Activated T-cell treated with anti-CD3 and anti-CD28 coated beads, Interleukin-2, amount 50 U/mL, for 4 hours (primary cell): ENCODE measurements around the gene SLC39A12. TPM values are rescaled to one million over a fixed set of nuclear protein-coding genes. Genes with fewer than 3 reads are reported as not detected.

Experiments
- ATAC-seq, 2 donors: fragments of 200-7000 bp; cut with Tn5 transposase; one replicate each; pipeline ENCODE4 v1.10.0; 2021
- DNase-seq: peaks from one replicate; pipeline ENCODE4 v3.0.0-alpha.2; 2020
- H3K27me3 Mint-ChIP-seq: one replicate; pipeline ENCODE4 v1.8.0; 2021; ENCODE audit warnings: low read depth, mixed read lengths
- H3K36me3 Mint-ChIP-seq: one replicate; pipeline ENCODE4 v1.8.0; 2022; ENCODE audit warnings: mixed read lengths; ENCODE audit not compliant: insufficient read depth
- H3K4me1 Mint-ChIP-seq: one replicate; pipeline ENCODE4 v1.8.0; 2021; ENCODE audit warnings: low read depth, mixed read lengths
- H3K4me3 Mint-ChIP-seq: one replicate; pipeline ENCODE4 v1.8.0; 2021; ENCODE audit warnings: mild to moderate bottlenecking, moderate library complexity, mixed read lengths
- H3K9me3 Mint-ChIP-seq: one replicate; pipeline ENCODE4 v1.8.0; 2021; ENCODE audit warnings: mixed read lengths
- total RNA-seq, 3 donors: library from RNA; stranded (reverse); gene quantifications; one replicate each; pipeline ENCODE4 v1.2.1, GENCODE V29; 2021

SLC39A12 gene
- total RNA-seq, 3 donors from 2014 or later: not detected

DNA sequence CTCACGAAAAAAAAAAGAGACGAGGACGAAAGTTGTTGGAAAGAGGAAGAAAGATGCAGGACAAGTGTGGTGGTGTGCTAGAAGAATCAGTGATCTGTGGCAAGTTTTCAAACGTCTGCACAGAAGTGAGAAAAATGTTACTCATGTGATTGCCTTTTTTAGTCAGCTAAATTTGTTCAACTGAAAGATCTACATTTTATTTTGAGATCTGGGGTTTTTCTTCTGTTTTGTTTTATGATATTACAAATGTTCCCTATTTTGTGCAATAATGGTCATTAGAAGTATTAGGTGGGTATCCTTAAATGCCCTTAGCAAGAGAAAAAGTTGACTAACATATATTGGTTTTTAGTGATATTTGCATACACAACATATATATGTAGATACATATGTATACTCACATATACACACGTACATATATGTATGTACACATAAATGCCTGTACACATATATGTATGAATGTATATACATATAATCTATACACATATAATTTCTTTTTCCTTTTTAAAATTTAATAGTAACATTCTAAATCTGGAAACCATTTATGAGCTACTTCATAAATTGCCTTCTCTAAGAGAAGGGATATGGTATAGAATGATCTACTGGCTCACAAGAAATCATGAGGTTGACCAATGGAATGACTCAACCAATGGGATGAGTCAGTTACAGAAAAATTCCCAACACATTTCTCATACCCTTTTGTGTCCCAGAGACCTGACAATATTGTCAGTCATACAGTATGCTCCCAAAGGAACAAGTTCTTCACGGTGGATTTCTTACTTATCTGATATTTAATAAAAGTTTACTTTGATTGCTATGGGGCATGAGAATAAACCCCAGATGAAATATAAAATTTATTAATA is 38.4 kb downstream of the SLC39A12 start:
- H3K36me3 Mint-ChIP-seq: no peaks in the 10 kb centered on the region
- no peaks in the 10 kb centered on the region for H3K9me3 Mint-ChIP-seq
- DNase-seq (no peak), ATAC-seq (no peak)
- H3K4me1 Mint-ChIP-seq: no peaks in the 10 kb centered on the region
- no peaks in the 10 kb centered on the region for H3K27me3 Mint-ChIP-seq
- H3K4me3 Mint-ChIP-seq: no peak overlapping the region

DNA sequence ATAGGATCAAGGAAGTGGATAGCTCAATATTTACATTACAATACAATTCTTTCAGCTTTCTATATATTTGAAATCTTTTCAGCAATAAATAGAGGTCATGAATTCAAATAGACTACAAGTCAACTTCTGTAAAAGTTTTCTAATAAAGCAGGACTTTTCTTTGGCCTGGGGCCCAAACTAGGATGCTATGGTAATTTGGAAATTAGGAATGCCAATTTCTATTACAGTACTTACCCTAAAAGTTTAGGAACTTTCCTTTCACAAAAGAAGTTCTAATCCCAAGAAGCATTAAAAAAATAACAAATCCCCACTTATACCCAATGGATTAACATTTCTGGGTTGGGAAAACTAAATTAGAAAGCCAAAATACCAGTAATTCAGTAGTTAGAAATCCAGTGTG is 40.5 kb downstream of the SLC39A12 start:
- no peak for ATAC-seq
- DNase-seq: no peak
- Mint-ChIP-seq H3K4me3 (no peak overlapping the region), H3K36me3 (no peaks in the 10 kb centered on the region), H3K27me3 (no peaks in the 10 kb centered on the region), H3K9me3 (no peaks in the 10 kb centered on the region), H3K4me1 (no peaks in the 10 kb centered on the region)

DNA sequence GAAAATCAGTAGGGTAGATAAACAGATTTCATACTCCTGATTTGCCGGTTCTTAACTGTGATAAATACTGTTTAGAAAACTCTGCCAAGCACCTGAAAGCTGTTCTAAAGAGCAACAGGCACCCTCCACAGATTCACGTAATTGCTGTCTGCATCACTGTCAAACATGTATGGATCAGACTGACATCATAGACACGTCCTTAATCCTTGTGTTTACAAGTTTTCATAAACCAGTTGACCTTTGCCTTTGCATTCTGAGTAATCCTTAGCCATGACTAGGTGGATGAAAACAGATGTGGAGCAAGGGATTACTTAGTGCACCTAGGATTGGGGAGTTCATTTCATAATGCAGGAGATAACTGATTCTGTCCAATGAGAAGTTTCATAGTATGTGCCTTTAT is 41.6 kb downstream of the SLC39A12 start:
- no peak overlapping the region for H3K4me3 Mint-ChIP-seq
- H3K36me3 Mint-ChIP-seq: no peaks in the 10 kb centered on the region
- no peaks in the 10 kb centered on the region for H3K9me3 Mint-ChIP-seq
- H3K27me3 Mint-ChIP-seq: no peaks in the 10 kb centered on the region
- DNase-seq (no peak), ATAC-seq (no peak)
- H3K4me1 Mint-ChIP-seq: no peaks in the 10 kb centered on the region

DNA sequence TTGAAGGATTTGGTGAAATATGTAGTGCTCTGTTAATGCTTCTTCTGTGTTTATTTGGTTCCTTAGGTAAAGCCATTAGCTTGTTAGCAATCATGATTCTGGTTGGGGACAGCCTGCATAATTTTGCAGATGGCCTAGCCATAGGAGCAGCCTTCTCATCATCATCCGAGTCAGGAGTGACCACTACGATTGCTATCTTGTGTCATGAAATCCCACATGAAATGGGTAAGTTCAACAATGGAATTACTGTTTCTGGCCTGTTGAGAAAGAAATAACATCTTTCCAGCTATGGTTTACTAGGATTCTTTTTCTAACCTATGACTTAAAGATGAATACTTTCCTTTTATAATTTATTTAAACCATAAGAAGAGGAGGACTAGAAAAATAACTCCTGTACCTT is 48.9 kb downstream of the SLC39A12 start:
- DNase-seq: no peak
- H3K36me3 Mint-ChIP-seq: no peaks in the 10 kb centered on the region
- no peak for ATAC-seq
- no peaks in the 10 kb centered on the region for H3K4me1 Mint-ChIP-seq
- H3K27me3 Mint-ChIP-seq: no peaks in the 10 kb centered on the region
- no peak overlapping the region for H3K4me3 Mint-ChIP-seq
- H3K9me3 Mint-ChIP-seq: no peaks in the 10 kb centered on the region

DNA sequence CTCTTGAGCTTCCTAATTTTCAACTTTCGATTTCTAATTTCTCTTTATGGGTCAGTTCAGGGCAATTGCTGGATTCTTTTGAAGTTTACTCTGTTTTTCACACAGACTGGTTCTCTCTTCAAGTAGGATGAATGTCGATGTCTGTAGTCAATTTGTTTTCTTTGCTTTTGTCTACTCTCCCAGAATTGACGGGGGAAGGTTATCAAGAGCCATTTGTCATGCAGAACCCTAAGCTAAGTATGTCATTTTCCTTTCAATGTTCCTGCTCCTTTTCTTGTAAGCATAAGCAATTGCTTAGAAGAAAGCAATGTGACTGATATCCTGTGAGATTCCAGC is 53.7 kb downstream of the SLC39A12 start:
- Mint-ChIP-seq H3K27me3 (no peaks in the 10 kb centered on the region), H3K4me3 (no peak overlapping the region), H3K4me1 (no peaks in the 10 kb centered on the region), H3K36me3 (no peaks in the 10 kb centered on the region), H3K9me3 (no peaks in the 10 kb centered on the region)
- DNase-seq (no peak), ATAC-seq (no peak)

DNA sequence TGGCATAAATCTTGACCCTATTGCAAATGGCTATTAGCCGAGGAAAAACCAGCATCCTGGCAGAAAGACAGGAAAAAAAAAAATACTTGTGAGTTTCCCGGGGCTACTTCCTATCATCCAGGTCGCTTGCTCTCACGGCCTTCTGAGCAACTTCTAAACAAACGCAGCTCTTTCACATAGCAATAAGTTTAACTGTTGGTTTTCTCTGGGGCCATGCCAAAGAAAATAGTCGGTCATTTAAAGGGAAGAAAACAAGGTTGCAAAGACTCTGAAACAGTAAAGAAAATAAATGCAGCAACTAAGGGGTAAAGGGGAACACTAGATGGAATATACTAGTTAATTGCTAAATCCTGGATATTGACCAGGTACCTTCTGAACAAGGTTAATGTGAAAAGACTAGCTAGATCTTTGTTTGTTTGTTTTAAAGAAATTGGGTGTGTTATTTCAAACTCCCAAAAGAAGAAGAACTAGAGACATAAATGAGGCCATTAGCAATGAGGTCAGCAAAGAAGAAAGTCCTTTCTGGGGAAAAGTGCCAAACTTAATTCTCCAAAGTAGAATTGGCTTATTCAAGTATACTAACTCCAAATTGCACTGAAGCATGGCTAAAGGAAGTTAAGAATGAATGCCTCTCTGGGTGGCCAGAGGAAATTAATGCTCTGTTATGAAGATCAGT is 54.2 kb downstream of the SLC39A12 start:
- Mint-ChIP-seq H3K9me3 (no peaks in the 10 kb centered on the region), H3K27me3 (no peaks in the 10 kb centered on the region), H3K4me3 (no peak overlapping the region), H3K4me1 (no peaks in the 10 kb centered on the region), H3K36me3 (no peaks in the 10 kb centered on the region)
- DNase-seq (no peak), ATAC-seq (no peak)

DNA sequence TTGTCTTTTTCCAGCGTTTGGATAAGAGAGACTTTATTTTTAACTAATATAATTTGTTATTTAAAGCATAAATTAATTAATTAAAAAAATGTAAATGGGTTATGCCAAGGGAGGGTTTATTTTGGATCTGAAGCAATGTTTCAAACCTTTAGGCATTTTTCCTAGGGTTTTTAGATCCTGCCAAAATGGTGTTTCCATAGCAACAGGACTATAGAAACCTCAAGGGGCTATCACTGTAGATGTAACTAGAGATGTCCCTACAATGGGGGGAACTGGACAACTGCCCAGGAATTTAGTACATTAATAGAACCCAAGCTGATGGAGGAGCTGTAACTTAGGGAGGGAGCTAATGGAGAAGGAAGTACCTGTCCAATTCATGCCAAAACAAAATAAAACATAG is 57.3 kb downstream of the SLC39A12 start:
- no peaks in the 10 kb centered on the region for H3K27me3 Mint-ChIP-seq
- H3K4me3 Mint-ChIP-seq: no peak overlapping the region
- no peaks in the 10 kb centered on the region for H3K4me1 Mint-ChIP-seq
- no peak for DNase-seq
- H3K9me3 Mint-ChIP-seq: no peaks in the 10 kb centered on the region
- no peaks in the 10 kb centered on the region for H3K36me3 Mint-ChIP-seq
- no peak for ATAC-seq

DNA sequence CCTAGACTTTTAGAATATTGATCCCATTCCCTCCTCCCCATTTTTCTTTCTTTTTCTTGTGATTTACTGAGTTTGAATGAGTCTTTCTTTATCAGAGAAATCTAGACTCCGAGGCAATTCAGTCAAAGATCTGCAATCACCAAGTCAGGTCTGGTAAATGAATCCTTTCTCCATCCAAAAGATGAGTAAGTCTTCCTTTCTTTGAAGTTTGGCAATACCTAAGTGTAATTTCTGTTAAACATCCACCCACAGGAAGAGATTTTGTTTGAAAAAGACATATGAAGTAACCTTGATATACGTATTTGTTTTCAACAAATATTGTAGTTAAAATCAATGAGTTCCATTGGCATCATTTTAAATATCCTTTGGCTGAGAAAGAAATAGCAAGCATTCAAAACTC is 58.3 kb downstream of the SLC39A12 start:
- no peak for ATAC-seq

DNA sequence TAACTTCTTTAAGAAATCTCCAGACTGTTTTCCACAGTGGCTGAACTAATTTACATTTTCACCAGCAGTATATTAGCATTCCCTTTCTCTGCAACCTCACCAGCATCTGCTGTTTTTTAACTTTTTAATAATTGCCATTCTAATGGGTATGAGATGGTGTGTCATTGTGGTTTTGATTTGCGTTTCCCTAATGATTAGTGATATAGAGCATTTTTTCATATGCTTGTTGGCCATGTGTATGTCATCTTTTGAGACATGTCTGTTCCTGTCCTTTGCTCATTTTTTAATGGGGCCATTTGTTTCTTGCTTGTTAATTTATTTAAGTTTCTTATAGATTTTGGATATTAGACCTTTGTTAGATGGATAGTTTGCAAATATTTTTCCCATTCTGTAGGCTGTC is 68.8 kb downstream of the SLC39A12 start:
- Mint-ChIP-seq H3K36me3 (no peaks in the 10 kb centered on the region), H3K4me1 (no peaks in the 10 kb centered on the region), H3K4me3 (no peak overlapping the region), H3K27me3 (no peaks in the 10 kb centered on the region), H3K9me3 (peaks cover 26% of the 10 kb centered on the region)
- ATAC-seq (no peak), DNase-seq (no peak)

More for the DNA sequence above, 58.3 kb downstream of the SLC39A12 start:
- Mint-ChIP-seq H3K9me3 (no peaks in the 10 kb centered on the region), H3K27me3 (no peaks in the 10 kb centered on the region), H3K36me3 (no peaks in the 10 kb centered on the region), H3K4me3 (no peak overlapping the region), H3K4me1 (no peaks in the 10 kb centered on the region)
- no peak for DNase-seq

DNA sequence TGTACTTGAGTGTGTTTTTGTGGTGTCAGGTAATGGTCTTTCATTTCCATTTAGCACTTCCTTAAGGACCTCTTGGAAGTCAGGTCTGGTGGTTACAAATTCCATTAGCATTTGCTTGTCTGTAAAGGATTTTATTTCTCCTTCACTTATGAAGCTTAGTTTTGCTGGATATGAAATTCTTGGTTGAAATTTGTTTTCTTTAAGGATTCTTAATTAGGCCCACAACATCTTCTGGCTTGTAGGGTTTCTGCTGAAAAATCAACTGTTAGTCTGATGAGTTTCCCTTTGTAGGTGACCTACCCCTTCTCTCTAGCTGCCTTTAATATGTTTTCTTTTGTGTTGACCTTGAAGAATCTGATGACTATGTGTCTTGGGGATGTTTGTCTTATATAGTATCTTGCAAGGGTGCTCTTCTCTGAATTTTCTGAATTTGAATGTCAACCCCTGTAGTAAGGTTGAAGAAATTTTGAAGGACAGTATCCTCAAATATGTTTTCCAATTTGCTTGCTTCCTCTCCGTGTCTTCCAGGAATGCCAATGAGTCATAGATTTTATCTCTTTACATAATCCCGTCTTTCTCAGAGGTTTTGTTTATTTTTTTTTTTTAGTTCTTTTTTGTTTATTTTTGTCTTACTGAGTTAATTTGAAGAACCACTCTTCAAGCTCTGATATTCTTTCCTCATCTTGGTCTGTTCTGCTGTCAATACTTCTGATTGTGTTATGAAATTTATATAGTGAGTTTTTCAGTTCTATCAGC is 70.2 kb downstream of the SLC39A12 start:
- Mint-ChIP-seq H3K9me3 (peaks cover 36% of the 10 kb centered on the region), H3K4me3 (no peak overlapping the region), H3K27me3 (no peaks in the 10 kb centered on the region), H3K4me1 (no peaks in the 10 kb centered on the region), H3K36me3 (no peaks in the 10 kb centered on the region)
- ATAC-seq (no peak), DNase-seq (no peak)

DNA sequence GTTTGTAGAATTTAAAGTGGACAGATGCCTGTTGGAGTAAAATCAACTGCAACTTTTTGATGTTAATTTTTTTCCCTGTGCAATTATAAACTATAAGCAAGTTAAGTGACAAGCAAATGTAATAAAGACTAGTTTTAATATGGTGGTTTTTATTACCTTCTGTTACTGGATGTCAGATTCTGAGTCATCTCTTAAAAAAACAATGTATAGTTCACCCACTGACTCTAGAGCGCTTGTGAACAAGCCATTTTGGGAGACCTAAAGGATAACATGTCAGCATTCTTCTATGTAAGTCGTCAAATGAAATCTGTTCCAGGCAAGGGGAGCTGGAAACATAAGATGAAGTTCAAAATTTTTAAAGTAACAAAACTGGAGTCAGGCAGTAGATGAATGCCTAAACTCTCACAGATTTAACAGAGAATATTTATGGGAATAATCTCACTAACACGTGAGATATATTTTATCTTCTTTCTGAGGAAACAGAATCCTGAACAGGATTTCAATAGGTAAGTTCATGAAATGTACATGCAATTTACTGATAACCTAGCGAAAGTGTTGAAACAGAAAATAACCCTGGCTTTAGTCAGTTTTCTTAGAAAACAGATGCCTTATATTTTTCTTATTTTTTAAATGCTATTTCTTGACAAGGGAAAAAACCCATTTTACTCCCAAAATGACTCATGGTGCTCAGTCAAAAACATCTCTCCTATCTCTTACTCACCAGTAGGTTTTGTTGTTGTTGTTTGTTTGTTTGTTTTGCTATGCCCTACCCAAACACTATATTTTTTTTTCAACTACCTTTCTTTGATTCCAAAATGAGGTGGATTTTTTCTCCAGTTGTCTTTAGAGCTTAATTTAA is 91.7 kb downstream of the SLC39A12 start:
- H3K9me3 Mint-ChIP-seq: no peaks in the 10 kb centered on the region
- ATAC-seq (no peak), DNase-seq (no peak)
- no peak overlapping the region for H3K4me3 Mint-ChIP-seq
- H3K36me3 Mint-ChIP-seq: no peaks in the 10 kb centered on the region
- H3K4me1 Mint-ChIP-seq: no peaks in the 10 kb centered on the region
- H3K27me3 Mint-ChIP-seq: peaks cover 3% of the 10 kb centered on the region

DNA sequence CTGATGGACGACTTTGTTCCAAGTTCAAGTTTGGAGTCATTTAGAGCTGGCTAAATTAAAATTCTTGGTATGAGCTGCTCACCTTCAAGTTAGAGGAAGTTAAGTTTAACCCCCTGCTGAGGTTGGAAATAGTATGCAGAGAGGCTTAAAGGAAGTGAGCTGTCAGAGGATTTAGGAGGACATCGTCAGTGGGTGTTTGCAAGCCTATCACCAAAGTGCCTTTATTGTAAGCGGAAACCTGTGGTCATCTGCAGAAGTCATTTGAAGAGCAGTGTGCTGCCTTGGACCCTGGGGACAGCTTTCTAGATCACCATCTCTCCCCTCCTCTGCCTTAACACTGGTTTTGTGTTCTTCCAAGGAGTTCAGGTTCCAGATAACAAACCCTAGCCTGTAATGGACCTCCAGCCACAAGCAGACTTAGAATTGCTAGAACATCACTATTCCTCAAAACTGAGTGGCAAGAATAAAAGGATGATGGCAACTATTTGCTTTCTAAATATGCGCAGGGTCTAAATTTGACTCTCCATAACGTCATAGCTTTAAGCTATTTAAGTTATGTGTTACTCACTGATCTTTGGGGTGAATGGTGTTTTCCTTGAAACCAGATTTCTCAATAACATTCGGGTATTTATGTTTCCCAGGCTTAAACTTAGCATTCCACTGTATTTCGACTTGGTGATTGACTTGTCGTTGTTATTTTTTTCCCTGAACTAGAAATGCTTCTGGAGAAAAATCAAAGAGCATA is 93.4 kb downstream of the SLC39A12 start:
- Mint-ChIP-seq H3K9me3 (no peaks in the 10 kb centered on the region), H3K4me1 (no peaks in the 10 kb centered on the region), H3K36me3 (no peaks in the 10 kb centered on the region), H3K4me3 (no peak overlapping the region), H3K27me3 (peaks cover 3% of the 10 kb centered on the region)
- DNase-seq (no peak), ATAC-seq (no peak)

DNA sequence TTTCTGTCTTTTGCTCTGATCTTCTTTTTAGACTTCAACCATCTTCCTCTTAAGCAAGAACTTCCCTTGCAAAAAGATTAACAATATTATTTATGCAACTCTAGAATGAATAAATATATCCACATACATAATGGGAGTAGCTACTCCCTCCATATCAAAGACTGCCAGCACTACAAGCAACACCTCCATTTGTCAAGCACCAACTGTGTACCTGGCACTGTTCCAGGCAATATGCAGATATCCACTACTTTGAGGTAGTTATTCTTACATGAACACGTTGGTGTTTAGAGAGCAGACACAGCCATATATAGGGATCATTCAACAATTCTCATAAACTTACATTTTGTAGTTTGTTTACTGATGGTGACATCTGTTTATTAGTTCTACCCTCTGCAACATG is 104.9 kb downstream of the SLC39A12 start:
- Mint-ChIP-seq H3K9me3 (peaks cover 4% of the 10 kb centered on the region), H3K4me1 (no peaks in the 10 kb centered on the region), H3K36me3 (no peaks in the 10 kb centered on the region), H3K27me3 (no peaks in the 10 kb centered on the region), H3K4me3 (no peak overlapping the region)
- ATAC-seq: no peak
- no peak for DNase-seq
